B cell (primary cell): ENCODE measurements around the gene APOF. TPM values are rescaled to one million over a fixed set of nuclear protein-coding genes. Genes with fewer than 3 reads are reported as not detected.

ENCODE experiments used
- ATAC-seq: fragments of 200-7000 bp; cut with Tn5 transposase; one replicate; pipeline ENCODE4 v1.10.0; 2021; ENCODE audit warnings: low read depth, mild to moderate bottlenecking, moderate number of reproducible peaks, moderate library complexity
- CTCF ChIA-PET: fragments of 350-600 bp; sonication (Branson Sonifier 250); formaldehyde crosslinking; loops from one replicate; lab custom pipeline; 2021; ENCODE audit warnings: antibody characterized with exemption, inconsistent platforms; lab: Charles Lee
- POLR2A ChIA-PET: fragments of 350-600 bp; sonication (Branson Sonifier 250); formaldehyde crosslinking; loops from one replicate; lab custom pipeline; 2021; ENCODE audit warnings: antibody characterized with exemption; lab: Charles Lee
- DNase-seq: peaks from one replicate; pipeline ENCODE4 v3.0.0; 2013
- H2AFZ ChIP-seq: 2 replicates; pipeline ENCODE4 v1.6.1; 2012; ENCODE audit warnings: mild to moderate bottlenecking, low read depth, low read length; ENCODE audit not compliant: insufficient read depth, poor library complexity, severe bottlenecking
- H3K27ac ChIP-seq, 2 donors: 1 replicate in 1 of 2; 2 replicates in 1 of 2; pipeline ENCODE4 v1.5.1; 2012 to 2013; ENCODE audit warnings: low read length in 2 of 2, mild to moderate bottlenecking in 2 of 2, moderate library complexity in 1 of 2
- H3K27me3 ChIP-seq, 4 experiments: fragments of 200-600 bp in 1 of 4; sonication (generic) in 1 of 4; replicated peaks in 1 of 4; 1 replicate in 2 of 4; 2 replicates in 2 of 4; pipeline versions ENCODE4 v1.6.1 to v1.7.0; 2013 to 2016; ENCODE audit warnings: low read length in 3 of 4, mild to moderate bottlenecking in 2 of 4, mixed read lengths in 1 of 4, moderate library complexity in 1 of 4; ENCODE audit not compliant: insufficient read depth in 4 of 4, control insufficient read depth in 3 of 4; ENCODE audit errors: control extremely low read depth in 1 of 4
- H3K36me3 ChIP-seq, 2 experiments: replicated peaks in 1 of 2; 1 replicate in 1 of 2; 2 replicates in 1 of 2; pipeline versions ENCODE4 v1.6.1 to v1.7.1; 2013; ENCODE audit warnings: low read length in 1 of 2; ENCODE audit not compliant: insufficient read depth in 2 of 2, control insufficient read depth in 1 of 2; ENCODE audit errors: control extremely low read depth in 1 of 2, extremely low read depth in 1 of 2
- H3K4me1 ChIP-seq, 2 donors: fragments of 200-600 bp in 1 of 2; sonication (generic) in 1 of 2; 1 replicate in 1 of 2; 2 replicates in 1 of 2; pipeline versions ENCODE4 v1.5.1 to v1.6.1; 2013 to 2017; ENCODE audit warnings: low read length in 2 of 2; ENCODE audit not compliant: control insufficient read depth in 2 of 2, insufficient read depth in 2 of 2
- H3K4me2 ChIP-seq: replicated peaks from 2 replicates; pipeline ENCODE3; 2012; ENCODE audit warnings: mild to moderate bottlenecking, low read depth, low read length; ENCODE audit not compliant: poor library complexity, severe bottlenecking
- H3K4me3 ChIP-seq, 5 experiments: fragments of 200-600 bp in 1 of 5; sonication (generic) in 1 of 5; 1 replicate in 3 of 5; 2 replicates in 2 of 5; pipeline versions ENCODE4 v1.5.1 to v1.7.0; 2011 to 2016; ENCODE audit warnings: low read length in 4 of 5, mild to moderate bottlenecking in 4 of 5, low read depth in 2 of 5, control low read depth in 1 of 5, moderate library complexity in 1 of 5; ENCODE audit not compliant: insufficient read depth in 1 of 5; ENCODE audit errors: control extremely low read depth in 1 of 5, extremely low read depth in 1 of 5
- H3K79me2 ChIP-seq: fragments of 200-600 bp; sonication (generic); one replicate; pipeline ENCODE4 v1.6.0; 2016; ENCODE audit warnings: low read length; ENCODE audit not compliant: control insufficient read depth, insufficient read depth
- H3K9ac ChIP-seq: fragments of 200-600 bp; sonication (generic); 2 replicates; pipeline ENCODE4 v1.6.1; 2017; ENCODE audit warnings: mild to moderate bottlenecking, low read length, moderate library complexity
- H3K9me3 ChIP-seq, 3 donors: one replicate each; pipeline versions ENCODE4 v1.6.1 to v1.7.1; 2013; ENCODE audit warnings: low read length in 2 of 3; ENCODE audit not compliant: control insufficient read depth in 2 of 3, insufficient read depth in 1 of 3; ENCODE audit errors: control extremely low read depth in 1 of 3
- H4K20me1 ChIP-seq: 2 replicates; pipeline ENCODE4 v1.6.0; 2012; ENCODE audit warnings: mild to moderate bottlenecking, low read length; ENCODE audit not compliant: insufficient read depth, control insufficient read depth, poor library complexity, severe bottlenecking
- H3K27ac Mint-ChIP-seq: one replicate; pipeline ENCODE4 v1.8.0; 2021; ENCODE audit warnings: mixed read lengths
- H3K27me3 Mint-ChIP-seq: one replicate; pipeline ENCODE4 v1.8.0; 2021; ENCODE audit warnings: mixed read lengths
- H3K4me1 Mint-ChIP-seq: one replicate; pipeline ENCODE4 v1.8.0; 2021; ENCODE audit warnings: mixed read lengths
- H3K4me3 Mint-ChIP-seq: one replicate; pipeline ENCODE4 v1.8.0; 2021; ENCODE audit warnings: mixed read lengths
- H3K9me3 Mint-ChIP-seq: one replicate; pipeline ENCODE4 v1.8.0; 2022; ENCODE audit warnings: mixed read lengths; ENCODE audit not compliant: insufficient read depth
- EZH2 ChIP-seq: IDR thresholded peaks from 2 replicates; pipeline ENCODE4 v1.6.1; 2012; ENCODE audit warnings: borderline replicate concordance, low read depth, mild to moderate bottlenecking, moderate library complexity, low read length; ENCODE audit not compliant: insufficient read depth, poor library complexity, severe bottlenecking
- WGBS: methylation state at CpG from one replicate; pipeline ENCODE4 v1.1.5; 2013; ENCODE audit warnings: missing lambda C conversion rate; ENCODE audit not compliant: insufficient coverage; 5-methylcytosine and 5-hydroxymethylcytosine counted together
- intact Hi-C: fragments of 100-400 bp; cut with micrococcal nuclease; formaldehyde crosslinking; loops from one replicate; pipeline ENCODE4 v1.10.0; 2022
- polyA plus RNA-seq: library from polyadenylated mRNA; depleted of rRNA; stranded (reverse); fragments of >200 nt; gene quantifications from 2 replicates; pipeline ENCODE4 v1.2.3, GENCODE V29; 2012
- total RNA-seq, 2 donors: library from RNA; stranded (reverse); fragments of 120-200 nt in 1 of 2; gene quantifications; 1 replicate in 1 of 2; 2 replicates in 1 of 2; pipeline versions ENCODE4 v1.2.3 to v1.2.4, GENCODE V29; 2013 to 2022
- TF ChIP-seq, protein P1 (sequence below): fragments of 200-600 bp; IDR thresholded peaks from one replicate; pipeline ENCODE4 v1.8.0; 2022; ENCODE audit warnings: antibody characterized with exemption, mild to moderate bottlenecking

Gene APOF
- total and polyA plus RNA-seq, 2 donors (not counting 1 experiment from before 2014, with no cell fraction given): not detected

DNA sequence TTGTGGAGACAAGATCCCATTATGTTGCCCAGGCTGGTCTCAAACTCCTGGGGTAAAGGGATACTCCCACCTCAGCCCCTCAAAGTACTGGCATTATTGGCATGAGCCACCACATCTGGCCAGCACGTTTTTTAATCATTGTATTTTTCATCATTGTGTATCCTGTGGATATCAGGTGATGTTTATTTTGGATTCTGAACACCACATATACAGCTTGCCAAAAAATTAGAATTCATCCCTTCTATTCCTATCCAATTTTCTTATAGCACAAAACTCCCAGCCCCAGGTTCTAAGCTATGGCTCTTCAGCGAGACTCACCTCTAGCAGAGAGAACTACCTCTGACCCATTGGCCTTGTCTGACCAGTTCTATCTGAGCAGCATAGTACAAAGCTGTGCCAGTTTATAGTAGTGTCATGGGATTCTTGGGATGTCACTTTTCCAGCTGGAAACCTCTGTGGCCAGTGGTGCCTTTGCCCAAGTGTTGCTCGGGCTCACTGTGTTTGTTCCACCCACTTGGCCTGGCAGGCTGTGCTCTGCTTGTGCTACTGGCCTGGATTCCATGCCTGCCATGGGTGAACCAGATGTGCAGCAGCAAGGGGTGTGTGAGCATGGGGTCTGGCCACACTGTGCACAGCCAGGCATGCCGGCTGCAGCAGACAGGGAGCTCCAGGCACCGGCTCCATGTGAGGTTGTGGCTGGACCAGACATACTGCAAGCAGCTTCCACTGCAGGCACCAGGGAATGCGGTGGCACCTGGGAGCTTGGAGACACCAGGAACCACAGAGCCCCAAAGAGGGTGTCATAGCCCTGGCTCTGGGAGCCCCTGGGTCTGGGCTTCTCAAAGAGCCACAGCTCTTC lies 49.4 kb upstream of the APOF start:
- TF ChIP-seq, protein P1, sequence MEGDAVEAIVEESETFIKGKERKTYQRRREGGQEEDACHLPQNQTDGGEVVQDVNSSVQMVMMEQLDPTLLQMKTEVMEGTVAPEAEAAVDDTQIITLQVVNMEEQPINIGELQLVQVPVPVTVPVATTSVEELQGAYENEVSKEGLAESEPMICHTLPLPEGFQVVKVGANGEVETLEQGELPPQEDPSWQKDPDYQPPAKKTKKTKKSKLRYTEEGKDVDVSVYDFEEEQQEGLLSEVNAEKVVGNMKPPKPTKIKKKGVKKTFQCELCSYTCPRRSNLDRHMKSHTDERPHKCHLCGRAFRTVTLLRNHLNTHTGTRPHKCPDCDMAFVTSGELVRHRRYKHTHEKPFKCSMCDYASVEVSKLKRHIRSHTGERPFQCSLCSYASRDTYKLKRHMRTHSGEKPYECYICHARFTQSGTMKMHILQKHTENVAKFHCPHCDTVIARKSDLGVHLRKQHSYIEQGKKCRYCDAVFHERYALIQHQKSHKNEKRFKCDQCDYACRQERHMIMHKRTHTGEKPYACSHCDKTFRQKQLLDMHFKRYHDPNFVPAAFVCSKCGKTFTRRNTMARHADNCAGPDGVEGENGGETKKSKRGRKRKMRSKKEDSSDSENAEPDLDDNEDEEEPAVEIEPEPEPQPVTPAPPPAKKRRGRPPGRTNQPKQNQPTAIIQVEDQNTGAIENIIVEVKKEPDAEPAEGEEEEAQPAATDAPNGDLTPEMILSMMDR: no peak
- no peak for TF ChIP-seq EZH2
- no peak for DNase-seq
- POLR2A ChIA-PET: interaction anchor here (1.3 kb wide), 1 partner anchor 52 kb away, joined by 4 read pairs; the partner anchor contains the start of gene STAT2

DNA sequence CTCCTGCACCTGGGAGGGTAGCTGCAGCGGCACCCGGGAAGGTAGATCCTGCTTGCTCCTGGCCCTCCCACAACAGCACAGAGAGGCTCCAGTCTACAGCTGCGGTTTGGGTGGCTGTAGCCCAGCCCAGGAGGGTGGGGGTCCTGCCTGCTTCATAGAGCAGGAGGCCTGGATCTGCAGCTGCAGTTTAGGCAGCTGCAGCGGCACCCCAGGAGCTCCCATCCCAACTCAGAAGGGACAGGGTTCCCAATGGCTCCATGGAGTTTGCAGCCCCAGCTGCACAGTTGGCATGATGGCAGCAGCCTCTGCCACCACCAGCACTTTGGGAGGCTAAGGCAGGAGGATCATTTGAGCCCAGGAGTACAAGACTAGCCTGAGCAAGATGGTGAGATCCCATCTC lies 48.1 kb upstream of the APOF start:
- intact Hi-C loops: no loop called here
- WGBS: 94% methylated on average over 4 of the region's 4 CpGs
- ChIA-PET CTCF (no interaction called here), POLR2A (interaction anchor here (0.6 to 1.0 kb wide), 2 partner anchors 32 to 484 kb away, joined by 3 to 5 read pairs; no protein-coding TSS in a partner anchor)
- Histone ChIP-seq H3K27ac (no peak overlapping the region), H3K27me3 (no peaks in the 10 kb centered on the region), H3K36me3 (no peaks in the 10 kb centered on the region), H3K9me3 (no peaks in the 10 kb centered on the region), H3K4me1 (no peaks in the 10 kb centered on the region), H4K20me1 (no peaks in the 10 kb centered on the region), H3K79me2 (no peaks in the 10 kb centered on the region), H2AFZ (no peak overlapping the region), H3K4me2 (no peak overlapping the region), H3K9ac (no peak overlapping the region), H3K4me3 (no peak overlapping the region)
- Mint-ChIP-seq H3K27ac (no peak overlapping the region), H3K27me3 (no peaks in the 10 kb centered on the region), H3K4me3 (no peak overlapping the region), H3K9me3 (no peaks in the 10 kb centered on the region), H3K4me1 (no peaks in the 10 kb centered on the region)
- TF ChIP-seq, protein P1: no peak
- TF ChIP-seq EZH2: no peak
- ATAC-seq (no peak), DNase-seq (no peak)

More for the DNA sequence above, 49.4 kb upstream of the APOF start:
- Histone ChIP-seq H3K79me2 (no peaks in the 10 kb centered on the region), H3K4me3 (no peak overlapping the region), H3K27ac (no peak overlapping the region), H3K27me3 (no peaks in the 10 kb centered on the region), H3K9ac (no peak overlapping the region), H3K36me3 (peaks cover 0 to 3% of the 10 kb centered on the region in 2 experiments), H3K4me2 (no peak overlapping the region), H3K4me1 (no peaks in the 10 kb centered on the region), H2AFZ (no peak overlapping the region), H4K20me1 (no peaks in the 10 kb centered on the region), H3K9me3 (no peaks in the 10 kb centered on the region)
- H3K27me3 Mint-ChIP-seq: no peaks in the 10 kb centered on the region
- no peaks in the 10 kb centered on the region for H3K9me3 Mint-ChIP-seq
- H3K4me3 Mint-ChIP-seq: no peak overlapping the region
- CTCF ChIA-PET: no interaction called here
- ATAC-seq: no peak
- no peaks in the 10 kb centered on the region for H3K4me1 Mint-ChIP-seq
- intact Hi-C loops: no loop called here
- H3K27ac Mint-ChIP-seq: no peak overlapping the region
- WGBS: 99% methylated on average over 5 of the region's 6 CpGs
